Mesenteric fat pad (tissue), 1 donor: Measurements from ENCODE around the gene ZNF341. TPM values are rescaled to one million over a fixed set of nuclear protein-coding genes. Genes with fewer than 3 reads are reported as not detected.
A peak's percentile ranks its signal among the peaks of the same experiment; 100 is the strongest.
"Not testable (repeated sequence)": the region's sequence is repeated elsewhere in the genome, so short reads cannot be mapped to it uniquely, and the experiment has no call there.

ENCODE experiments used
- DNase-seq: peaks from one replicate; pipeline ENCODE4 v3.0.0-alpha.2; 2020; ENCODE audit warnings: low spot score
- long read RNA-seq: library from polyadenylated mRNA; unstranded; transcript quantifications from one replicate; pipeline ENCODE4 v2.0.0, GENCODE V29; 2020
- total RNA-seq: library from RNA; stranded (reverse); fragmentation: NEBNext Ultra II Directional; extraction: Animal tissue kit (Norgen Biotek cat#: 25700); gene quantifications from one replicate; pipeline ENCODE4 v1.2.1, GENCODE V29; 2021
- donor health status: DM: yes; HTN: yes; CAD: no.

Gene ZNF341
- 3.1 TPM for total RNA-seq
- long read RNA-seq, partial matches to known transcripts: 6 of 7 reads
- long read RNA-seq, other reads (novel, unspliced or antisense): 1 of 7 reads

GRCh38 chr20:33731693-33732165, at the start of gene ZNF341:
Gene ZNF341, plus strand, starts transcription at chr20:33731996. Its CDS starts 26 bp downstream, at chr20:33732022.
- DNase-seq: peak; percentile 98

GRCh38 chr20:33684533-33685327, 47.1 kb upstream of the ZNF341 start:
- no peak for DNase-seq

GRCh38 chr20:33685328-33686099, 46.3 kb upstream of the ZNF341 start:
- no peak for DNase-seq

- peak; percentile 99 for DNase-seq
These were observed 45.5 kb upstream of the ZNF341 start, which contains the start of gene E2F1 for GRCh38 chr20:33686100-33686983. Gene E2F1, minus strand, starts transcription at chr20:33686385. Its CDS starts 121 bp downstream, at chr20:33686264.

- DNase-seq: no peak
These were observed 44.8 kb upstream of the ZNF341 start for GRCh38 chr20:33686984-33687366.

- DNase-seq: no peak
These were observed 44.4 kb upstream of the ZNF341 start for GRCh38 chr20:33687370-33687915.

GRCh38 chr20:33687993-33688937, 43.5 kb upstream of the ZNF341 start:
- no peak for DNase-seq

GRCh38 chr20:33688938-33689424, 42.8 kb upstream of the ZNF341 start:
- no peak for DNase-seq

GRCh38 chr20:33689493-33689892, 42.3 kb upstream of the ZNF341 start:
- no peak for DNase-seq

- DNase-seq: no peak
These were observed 41.8 kb upstream of the ZNF341 start for GRCh38 chr20:33689973-33690372.

GRCh38 chr20:33693289-33693688, 38.5 kb upstream of the ZNF341 start:
- DNase-seq: no peak

GRCh38 chr20:33693741-33694638, 37.8 kb upstream of the ZNF341 start:
- DNase-seq: no peak

- no peak for DNase-seq
These were observed 37.2 kb upstream of the ZNF341 start for GRCh38 chr20:33694639-33695012.

- DNase-seq: no peak
These were observed 35.3 kb upstream of the ZNF341 start for GRCh38 chr20:33696448-33696847.

GRCh38 chr20:33697129-33697528, 34.7 kb upstream of the ZNF341 start:
- no peak for DNase-seq

- not testable (repeated sequence) for DNase-seq
These were observed 32.8 kb upstream of the ZNF341 start for GRCh38 chr20:33698966-33699365.

GRCh38 chr20:33700696-33701441, 30.9 kb upstream of the ZNF341 start:
- not testable (repeated sequence) for DNase-seq
